GM18867 (cell line): Measurements from ENCODE around the gene HAUS8.

Experiments used
- ATAC-seq: cut with Tn5 transposase; IDR thresholded peaks from one replicate; pipeline ENCODE4 v1.9.1; 2021; ENCODE audit warnings: mild to moderate bottlenecking, moderate library complexity; ENCODE audit not compliant: unreplicated experiment

Gene HAUS8

DNA sequence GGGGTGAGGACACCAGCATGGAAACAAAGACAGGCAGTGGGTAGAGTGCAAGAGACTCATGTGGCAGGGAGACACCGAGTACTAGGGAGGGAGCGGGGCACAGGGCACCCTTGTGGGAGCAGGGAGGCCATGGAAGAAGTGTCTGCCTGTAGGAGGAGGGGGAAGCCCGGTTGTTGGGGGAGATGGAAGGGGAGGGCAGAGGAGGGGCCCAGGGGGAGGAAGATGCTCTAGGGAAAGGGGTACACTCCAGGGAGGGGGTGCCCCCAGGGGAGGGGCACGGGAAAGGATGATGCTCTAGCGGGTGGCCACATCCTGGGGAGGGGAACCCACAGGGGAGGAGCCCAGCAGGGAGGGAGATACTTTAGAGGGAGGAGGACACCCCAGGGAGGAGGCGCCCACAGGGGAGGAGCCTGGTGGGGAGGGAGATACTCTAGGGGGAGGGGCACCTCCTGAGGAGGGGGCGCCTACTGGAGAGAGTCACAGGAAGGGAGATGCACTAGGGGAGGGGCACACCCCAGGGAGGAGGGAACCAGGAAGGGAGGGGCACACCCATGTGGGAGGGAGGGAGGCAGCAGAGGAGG lies 73.6 kb downstream of the HAUS8 start:
- ATAC-seq, result no peak
